ENCODE results near the gene URGCP.

- TF ChIP-seq CTCF (IDR thresholded peaks at IDR 0.05) (no peak), TP53 (CRISPR knock-in tag; IDR thresholded peaks at IDR 0.05) (no peak), STAT6 (CRISPR knock-in tag; conservative IDR thresholded peaks at IDR 0.05; ENCODE audit: low read depth) (no peak), ELF4 (CRISPR knock-in tag; IDR thresholded peaks at IDR 0.05; ENCODE audit: low read depth) (no peak), FOXK1 (CRISPR knock-in tag; IDR thresholded peaks at IDR 0.05) (no peak), NR3C1 (CRISPR knock-in tag; conservative IDR thresholded peaks at IDR 0.05; ENCODE audit: low read depth) (no peak), ZNF317 (CRISPR knock-in tag; IDR thresholded peaks at IDR 0.05; ENCODE audit: borderline replicate concordance, low read depth) (no peak), CDX4 (CRISPR knock-in tag; IDR thresholded peaks at IDR 0.05; ENCODE audit: borderline replicate concordance) (no peak), HMGXB4 (CRISPR knock-in tag; IDR thresholded peaks at IDR 0.05) (no peak), MAX (CRISPR knock-in tag; IDR thresholded peaks at IDR 0.05) (no peak), MXD4 (CRISPR knock-in tag; IDR thresholded peaks at IDR 0.05; ENCODE audit: borderline replicate concordance) (no peak), NR1H2 (CRISPR knock-in tag; IDR thresholded peaks at IDR 0.05) (no peak)
Measured at GRCh38 chr7:43847496-43847895, 58.9 kb downstream of the URGCP start.

All from WTC11 (cell line).